GM12865 (cell line): Measurements from ENCODE around the gene CHMP1B.

Experiments
- DNase-seq: peaks from one replicate; pipeline ENCODE4 v3.0.0; 2010; ENCODE audit warnings: low read depth
- H3K4me3 ChIP-seq: 2 replicates; pipeline ENCODE4 v1.5.1; 2011; ENCODE audit warnings: mild to moderate bottlenecking, low read depth, low read length, control low read depth
- TF ChIP-seq, protein P1 (sequence below): IDR thresholded peaks from 2 replicates; pipeline ENCODE4 v1.5.1; 2011; ENCODE audit warnings: low read length, control low read depth, low read depth, inconsistent platforms; ENCODE audit not compliant: insufficient read depth; ENCODE audit errors: missing control alignments

The CHMP1B gene

GRCh38 chr18:11874676-11875075 is 23.5 kb downstream of the CHMP1B start:
- TF ChIP-seq, protein P1, sequence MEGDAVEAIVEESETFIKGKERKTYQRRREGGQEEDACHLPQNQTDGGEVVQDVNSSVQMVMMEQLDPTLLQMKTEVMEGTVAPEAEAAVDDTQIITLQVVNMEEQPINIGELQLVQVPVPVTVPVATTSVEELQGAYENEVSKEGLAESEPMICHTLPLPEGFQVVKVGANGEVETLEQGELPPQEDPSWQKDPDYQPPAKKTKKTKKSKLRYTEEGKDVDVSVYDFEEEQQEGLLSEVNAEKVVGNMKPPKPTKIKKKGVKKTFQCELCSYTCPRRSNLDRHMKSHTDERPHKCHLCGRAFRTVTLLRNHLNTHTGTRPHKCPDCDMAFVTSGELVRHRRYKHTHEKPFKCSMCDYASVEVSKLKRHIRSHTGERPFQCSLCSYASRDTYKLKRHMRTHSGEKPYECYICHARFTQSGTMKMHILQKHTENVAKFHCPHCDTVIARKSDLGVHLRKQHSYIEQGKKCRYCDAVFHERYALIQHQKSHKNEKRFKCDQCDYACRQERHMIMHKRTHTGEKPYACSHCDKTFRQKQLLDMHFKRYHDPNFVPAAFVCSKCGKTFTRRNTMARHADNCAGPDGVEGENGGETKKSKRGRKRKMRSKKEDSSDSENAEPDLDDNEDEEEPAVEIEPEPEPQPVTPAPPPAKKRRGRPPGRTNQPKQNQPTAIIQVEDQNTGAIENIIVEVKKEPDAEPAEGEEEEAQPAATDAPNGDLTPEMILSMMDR: no peak
- DNase-seq: no peak
- no peak overlapping the region for H3K4me3 ChIP-seq

- DNase-seq: no peak
- no peak overlapping the region for H3K4me3 ChIP-seq
- TF ChIP-seq, protein P1: no peak
Observed at GRCh38 chr18:11877497-11878135, 26.4 kb downstream of the CHMP1B start.

GRCh38 chr18:11880586-11881304 is 29.5 kb downstream of the CHMP1B start:
- no peak overlapping the region for H3K4me3 ChIP-seq
- no peak for DNase-seq
- TF ChIP-seq, protein P1: no peak

DNA sequence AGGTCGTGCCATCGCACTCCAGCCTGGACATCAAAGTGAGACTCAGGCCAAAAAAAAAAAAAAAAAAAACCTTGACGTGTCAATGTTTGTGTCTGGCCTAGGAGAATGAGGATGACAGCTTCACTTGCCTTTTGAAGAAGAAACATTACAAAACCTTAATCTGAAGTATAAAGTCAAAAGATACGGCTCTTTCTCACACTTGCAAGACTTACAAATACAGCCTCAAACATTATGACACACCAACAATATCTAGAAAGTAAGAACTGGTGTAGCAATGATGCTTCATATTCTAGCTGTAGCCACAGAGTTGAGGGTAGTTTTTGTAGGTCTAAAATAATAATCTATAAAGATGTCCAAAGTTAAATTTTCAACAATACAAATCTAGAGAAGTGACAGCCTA is 31.4 kb downstream of the CHMP1B start:
- TF ChIP-seq, protein P1: no peak
- H3K4me3 ChIP-seq: no peak overlapping the region
- DNase-seq: no peak

- peak; percentile 40 for DNase-seq
- TF ChIP-seq, protein P1: no peak
- H3K4me3 ChIP-seq: no peak overlapping the region
Observed at GRCh38 chr18:11883153-11883552, 31.9 kb downstream of the CHMP1B start.

GRCh38 chr18:11884396-11885030 is 33.3 kb downstream of the CHMP1B start:
- TF ChIP-seq, protein P1: no peak
- DNase-seq: no peak
- no peak overlapping the region for H3K4me3 ChIP-seq
